NCI-H748 (cell line): ENCODE measurements around the gene UPK3B.
"Not testable (repeated sequence)": the region's sequence is repeated elsewhere in the genome, so short reads cannot be mapped to it uniquely, and the experiment has no call there.

ENCODE experiments used
- DNase-seq: peaks from one replicate; lab custom pipeline; 2025; ENCODE audit not compliant: unreplicated experiment; lab: John Stamatoyannopoulos, UW

UPK3B gene

DNA sequence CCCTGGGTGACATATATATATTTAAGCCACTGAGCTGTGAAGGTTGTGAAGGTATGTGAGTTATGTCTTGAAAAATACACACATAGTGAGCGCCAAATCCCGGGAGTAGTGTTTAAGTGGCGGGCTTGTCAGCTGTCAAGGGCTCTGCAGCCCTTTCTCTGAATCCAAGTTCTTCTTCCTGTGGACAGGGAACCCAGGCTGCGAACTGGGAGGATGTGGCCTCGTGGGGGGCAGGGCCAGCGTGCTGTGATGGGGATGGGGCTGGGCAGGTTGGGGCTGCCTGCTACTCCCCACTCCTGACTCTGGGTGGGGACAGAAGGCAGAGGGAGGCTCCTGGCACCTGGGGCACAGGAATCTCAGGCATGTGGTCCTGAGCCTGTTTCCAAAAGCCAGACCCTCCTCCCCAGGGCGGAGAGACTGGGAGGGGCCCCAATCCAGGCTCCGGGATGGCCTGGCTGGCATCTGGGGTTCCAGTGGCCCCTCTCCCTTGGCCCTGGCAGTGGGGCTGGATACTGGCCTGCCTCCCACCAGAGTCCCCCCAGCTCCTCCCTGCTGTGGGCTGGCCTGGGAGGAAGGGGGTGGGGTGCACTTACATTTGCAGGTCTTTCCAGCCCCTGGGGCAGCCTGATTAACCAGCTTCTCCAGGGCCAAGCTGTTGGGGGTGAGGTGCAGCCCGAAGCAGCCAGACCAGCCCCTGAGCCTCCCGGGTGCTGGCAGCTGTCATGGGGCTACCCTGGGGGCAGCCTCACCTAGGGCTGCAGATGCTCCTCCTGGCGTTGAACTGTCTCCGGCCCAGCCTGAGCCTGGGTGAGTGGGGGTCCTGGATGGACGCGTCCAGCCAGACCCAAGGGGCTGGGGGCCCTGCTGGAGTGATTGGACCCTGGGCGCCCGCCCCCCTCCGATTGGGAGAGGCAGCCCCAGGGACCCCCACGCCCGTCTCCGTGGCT lies at the start of gene UPK3B:
Gene UPK3B (plus strand): TSS at position 622 of the 947 bp plus-strand sequence. CDS start 101 bp downstream, at position 723.
- DNase-seq = no peak

DNA sequence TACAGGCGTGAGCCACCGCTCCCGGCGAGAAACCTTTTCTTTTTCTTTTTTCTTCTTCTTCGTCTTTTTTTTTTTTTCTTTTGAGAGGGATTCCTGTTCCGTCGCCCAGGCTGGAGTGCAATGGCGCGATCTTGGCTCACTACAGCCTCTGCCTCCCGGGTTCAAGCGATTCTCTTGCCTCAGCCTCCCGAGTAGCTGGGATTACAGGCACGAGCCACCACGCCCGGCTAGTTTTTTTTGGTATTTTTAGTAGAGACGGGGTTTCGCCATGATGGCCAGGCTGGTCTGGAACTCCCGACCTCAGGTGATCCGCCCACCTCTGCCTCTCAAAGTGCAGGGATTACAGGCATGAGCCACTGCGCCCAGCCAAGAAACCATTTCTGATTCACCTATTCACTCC lies 49.6 kb upstream of the UPK3B start:
- not testable (repeated sequence) for DNase-seq

DNA sequence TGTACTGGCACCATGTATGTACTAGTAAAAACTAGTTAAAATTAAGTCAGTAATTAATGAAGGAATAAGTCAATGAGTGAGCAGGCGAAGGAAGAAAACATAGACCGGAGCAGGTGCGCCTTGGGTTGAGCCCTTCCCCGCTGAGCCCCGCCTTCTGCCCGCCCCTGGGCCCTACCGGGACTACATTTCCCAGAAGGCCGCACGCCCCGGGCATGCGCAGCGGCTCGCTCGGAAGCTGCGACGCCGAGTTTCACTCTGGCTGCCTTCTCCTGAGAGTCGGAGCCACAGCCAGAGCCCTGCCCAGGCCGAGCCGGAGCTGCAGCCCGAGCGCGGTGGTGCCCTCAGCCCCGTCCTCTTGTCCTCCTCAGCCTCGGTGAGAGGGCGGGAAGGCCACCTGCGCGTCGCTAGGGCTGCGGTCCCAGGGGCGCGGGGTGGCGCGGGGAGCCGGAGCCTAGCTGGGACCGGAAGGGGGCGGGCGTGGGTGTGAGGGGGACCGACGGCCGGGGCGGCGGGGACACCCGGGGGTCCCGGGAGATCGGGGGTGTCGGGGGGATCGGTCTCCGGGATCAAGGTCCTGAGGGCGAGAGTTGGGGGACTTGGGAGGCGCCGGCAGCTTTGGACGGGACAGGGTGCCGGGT lies 48.8 kb upstream of the UPK3B start, which contains the start of gene DTX2:
Gene DTX2 (plus strand): TSS at position 246 of the 638 bp plus-strand sequence. CDS start 18,801 bp downstream, outside the sequence.
- not testable (repeated sequence) for DNase-seq

DNA sequence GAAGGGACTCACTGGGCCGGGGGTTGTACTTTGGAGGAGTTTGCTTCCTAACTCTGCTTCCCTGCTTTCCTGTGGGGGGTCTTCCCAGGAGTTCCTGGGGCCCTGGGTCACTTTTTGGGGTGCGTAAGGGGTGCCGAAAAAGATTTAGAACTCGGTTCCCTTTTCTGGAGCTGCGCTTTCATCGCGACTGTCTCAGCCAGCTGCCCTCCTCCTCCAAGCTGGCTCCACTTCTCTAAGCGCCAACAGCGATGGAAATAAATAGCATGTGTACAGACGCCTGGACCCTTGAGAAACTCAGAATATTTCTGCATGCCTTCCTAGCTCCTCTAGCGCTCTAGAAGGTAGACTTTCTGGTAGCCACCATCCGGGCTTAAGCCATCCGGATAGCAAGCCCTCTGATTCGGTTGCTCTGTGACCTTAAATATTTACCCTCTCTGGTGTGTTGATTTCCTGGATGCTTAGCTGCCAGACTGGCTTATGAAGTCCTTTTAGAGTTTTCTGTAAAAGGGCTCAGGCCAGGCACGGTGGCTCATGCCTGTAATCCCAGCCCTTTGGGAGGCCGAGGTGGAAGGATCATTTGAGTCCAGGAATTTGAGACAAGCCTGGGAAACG lies 48.0 kb upstream of the UPK3B start:
- not testable (repeated sequence) for DNase-seq

DNA sequence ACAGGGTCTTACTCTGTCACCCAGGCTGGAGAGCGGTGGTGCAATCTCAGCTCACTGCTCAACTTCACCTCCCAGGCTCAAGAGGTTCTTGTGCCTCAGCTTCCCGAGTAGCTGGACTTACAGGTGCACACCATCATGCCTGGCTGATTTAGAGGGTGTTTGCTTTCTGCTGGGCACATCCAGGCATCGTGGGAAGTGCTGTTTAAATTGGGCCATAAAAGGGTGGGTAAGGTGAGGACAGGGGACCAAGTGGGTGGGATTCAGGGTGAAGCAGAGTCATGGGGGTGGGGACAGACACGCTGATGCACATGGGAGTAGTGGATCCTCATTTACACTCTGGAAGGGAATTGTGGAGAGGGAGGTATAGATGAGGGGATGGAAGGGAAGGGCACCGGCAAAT lies 45.4 kb upstream of the UPK3B start:
- not testable (repeated sequence) for DNase-seq

DNA sequence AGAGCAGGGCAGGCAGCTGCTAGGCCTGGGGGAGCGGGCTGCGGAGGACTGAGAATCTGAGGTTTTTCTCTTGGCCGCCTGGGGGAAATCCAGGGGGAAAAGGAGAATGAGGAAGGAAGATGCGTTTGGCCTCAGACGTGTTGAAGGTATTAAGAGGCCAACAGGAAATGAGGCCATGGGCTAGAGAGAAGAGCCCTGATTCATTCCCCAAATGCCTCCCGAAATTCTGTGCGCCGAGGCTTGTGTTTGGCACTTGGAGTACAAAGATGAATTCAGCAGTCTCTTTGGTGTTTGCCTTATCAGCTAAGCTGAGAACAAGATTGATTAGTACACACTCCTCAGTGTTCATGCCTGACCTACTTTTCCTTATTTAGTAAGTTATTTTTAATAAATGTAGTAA lies 44.4 kb upstream of the UPK3B start:
- not testable (repeated sequence) for DNase-seq

DNA sequence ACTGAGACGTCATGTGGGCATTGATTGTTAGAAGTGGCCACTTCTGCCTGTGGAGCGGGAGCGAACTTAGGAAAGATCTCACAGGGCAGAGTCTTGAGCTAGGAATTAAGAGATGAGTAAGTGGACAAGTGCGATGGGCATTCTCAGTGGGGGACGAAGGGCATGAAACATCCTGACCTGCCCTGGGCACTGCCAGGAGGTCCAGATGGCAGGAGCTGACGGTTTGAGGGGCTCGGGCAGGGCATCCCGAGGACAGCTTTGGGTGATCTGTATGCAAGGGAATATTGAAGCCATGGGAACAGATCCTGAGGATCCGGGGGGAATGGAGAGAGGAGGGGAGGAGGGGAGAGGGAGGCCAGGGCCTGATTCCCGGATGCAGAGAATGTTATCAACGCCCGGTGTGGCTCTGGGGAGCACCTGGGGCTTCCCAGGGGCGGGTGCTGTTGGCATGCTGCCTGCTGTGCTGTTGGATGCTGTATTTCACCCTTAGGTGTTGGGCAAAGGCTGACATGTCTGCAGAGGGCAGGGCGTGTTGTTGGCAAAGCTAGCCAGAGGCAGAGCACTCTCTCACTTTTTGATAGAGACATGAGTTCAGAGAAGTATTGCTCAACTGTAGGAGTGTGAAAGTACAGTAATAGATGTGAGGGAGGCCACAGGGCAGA lies 42.5 kb upstream of the UPK3B start:
- not testable (repeated sequence) for DNase-seq

DNA sequence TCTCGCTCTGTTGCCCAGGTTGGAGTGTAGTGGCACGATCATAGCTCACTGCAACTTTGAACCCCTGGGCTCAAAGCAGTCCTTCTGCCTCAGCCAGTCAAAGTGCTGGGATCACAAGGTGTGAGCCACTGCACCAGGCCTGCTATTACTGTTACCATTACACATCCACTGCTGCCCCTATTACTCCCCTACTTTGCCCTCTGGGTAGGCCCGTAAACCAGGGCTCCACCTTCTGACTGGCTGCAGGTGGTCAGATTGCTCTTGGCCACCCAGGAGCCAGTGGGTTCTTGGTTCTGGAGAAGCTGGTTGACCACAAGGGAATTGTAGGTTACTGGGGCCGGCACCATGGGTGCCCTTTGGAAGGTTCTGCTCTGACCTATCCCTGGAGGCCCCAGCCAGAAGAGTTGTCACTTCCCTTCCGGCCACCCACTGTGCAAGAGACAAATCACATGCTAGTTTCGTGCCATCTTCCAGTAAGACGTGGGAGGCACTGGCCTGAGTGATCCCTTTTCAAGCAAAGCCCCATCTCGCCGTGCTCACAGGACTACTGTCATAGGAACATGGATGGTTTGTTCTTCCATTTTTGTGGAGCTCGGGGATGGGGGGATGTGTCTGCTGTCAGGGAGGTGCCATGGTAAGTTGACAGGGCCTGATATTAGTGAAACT lies 38.7 kb upstream of the UPK3B start:
- DNase-seq = not testable (repeated sequence)

DNA sequence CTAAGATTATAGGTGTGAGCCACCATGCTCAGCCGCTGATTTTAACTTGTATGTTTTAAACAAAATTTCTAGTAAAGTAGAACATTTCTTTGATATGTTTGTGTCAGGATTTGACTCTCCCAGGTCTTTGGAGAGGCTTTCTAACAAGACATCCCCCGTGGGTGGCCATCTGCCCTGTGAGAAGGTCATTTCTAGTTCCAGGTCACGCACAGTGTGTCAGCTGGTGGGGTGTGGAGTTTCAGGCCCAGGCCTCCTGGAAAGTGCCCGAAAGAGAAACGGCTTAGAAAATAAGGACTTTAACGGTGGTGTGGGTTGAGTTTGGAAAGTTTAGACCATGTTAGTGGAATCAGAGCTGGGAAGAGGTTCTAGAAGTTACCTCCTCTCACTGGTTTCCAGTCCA lies 37.3 kb upstream of the UPK3B start:
- DNase-seq = not testable (repeated sequence)

DNA sequence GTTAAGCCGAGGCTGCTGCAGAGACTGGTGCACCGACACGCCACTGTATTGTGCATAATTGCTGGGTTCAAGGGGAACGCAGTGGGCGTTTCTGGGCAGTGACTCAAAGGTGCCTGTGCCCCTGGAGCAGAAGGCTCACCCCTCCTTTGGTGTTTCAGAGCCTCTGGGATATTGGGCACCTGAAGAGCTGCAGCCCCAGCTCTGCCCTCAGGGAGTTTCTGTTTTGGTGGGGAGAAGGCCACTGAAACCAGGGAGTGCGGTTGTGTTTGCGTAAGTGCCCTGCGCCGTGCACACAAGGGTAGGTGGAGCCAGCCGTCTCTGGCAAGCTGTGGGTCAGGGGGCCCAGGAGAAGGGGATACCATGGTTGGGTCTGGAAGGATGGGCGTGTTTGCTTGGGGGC lies 34.1 kb upstream of the UPK3B start:
- not testable (repeated sequence) for DNase-seq

DNA sequence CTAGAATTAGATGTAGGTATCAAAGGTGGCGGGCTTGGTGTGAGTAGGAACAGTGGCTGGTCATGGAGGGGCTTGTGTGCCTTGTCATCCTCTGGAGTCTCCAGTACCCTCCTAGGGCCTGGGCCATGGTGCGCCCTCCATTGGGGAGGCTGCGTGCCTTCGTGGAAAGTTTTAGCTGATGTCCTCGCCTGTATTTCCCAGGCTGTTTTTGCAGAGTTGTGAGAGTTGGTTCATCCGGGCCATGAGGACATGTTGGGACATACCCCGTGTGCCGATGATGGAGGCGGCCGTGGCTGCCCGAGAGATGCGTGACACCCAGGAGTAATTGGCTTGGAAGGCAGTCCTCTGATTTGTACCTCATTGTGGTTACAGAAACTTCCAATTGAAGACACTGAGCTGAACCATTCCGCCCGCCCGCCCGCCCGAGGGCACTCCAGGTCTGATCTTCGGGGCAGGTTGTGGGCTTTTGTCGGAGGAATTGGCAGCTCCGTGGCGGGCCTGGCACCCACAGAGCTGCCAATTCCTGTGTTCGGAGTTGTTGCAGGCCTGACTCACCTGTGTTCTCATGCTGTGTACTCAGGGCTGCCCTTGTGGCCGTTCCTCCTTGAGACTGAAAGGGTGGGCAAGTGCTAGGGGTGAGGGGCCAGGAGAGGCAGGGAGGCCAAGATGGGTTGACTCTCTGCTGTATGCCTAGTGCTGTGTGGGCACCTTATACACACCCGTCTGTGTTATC lies 33.4 kb upstream of the UPK3B start:
- not testable (repeated sequence) for DNase-seq

DNA sequence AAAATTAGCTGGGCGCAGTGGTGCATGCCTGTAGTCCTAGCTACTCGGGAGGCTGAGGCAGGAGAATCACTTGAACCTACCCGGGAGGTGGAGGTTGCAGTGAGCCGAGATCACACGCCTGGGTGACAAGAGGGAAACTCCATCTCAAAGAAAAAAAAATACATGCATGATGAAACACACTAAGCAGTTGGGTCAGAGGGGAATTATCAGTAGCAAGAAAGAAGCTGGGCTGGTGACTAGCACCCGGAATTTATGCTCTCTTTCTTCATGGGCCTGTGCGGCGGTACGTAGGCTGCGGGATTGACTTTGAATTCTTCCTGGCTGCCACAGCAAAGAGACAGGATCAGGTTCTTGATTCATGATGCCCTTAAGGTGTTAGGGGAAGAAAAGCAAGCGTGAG lies 30.7 kb upstream of the UPK3B start:
- DNase-seq = not testable (repeated sequence)

DNA sequence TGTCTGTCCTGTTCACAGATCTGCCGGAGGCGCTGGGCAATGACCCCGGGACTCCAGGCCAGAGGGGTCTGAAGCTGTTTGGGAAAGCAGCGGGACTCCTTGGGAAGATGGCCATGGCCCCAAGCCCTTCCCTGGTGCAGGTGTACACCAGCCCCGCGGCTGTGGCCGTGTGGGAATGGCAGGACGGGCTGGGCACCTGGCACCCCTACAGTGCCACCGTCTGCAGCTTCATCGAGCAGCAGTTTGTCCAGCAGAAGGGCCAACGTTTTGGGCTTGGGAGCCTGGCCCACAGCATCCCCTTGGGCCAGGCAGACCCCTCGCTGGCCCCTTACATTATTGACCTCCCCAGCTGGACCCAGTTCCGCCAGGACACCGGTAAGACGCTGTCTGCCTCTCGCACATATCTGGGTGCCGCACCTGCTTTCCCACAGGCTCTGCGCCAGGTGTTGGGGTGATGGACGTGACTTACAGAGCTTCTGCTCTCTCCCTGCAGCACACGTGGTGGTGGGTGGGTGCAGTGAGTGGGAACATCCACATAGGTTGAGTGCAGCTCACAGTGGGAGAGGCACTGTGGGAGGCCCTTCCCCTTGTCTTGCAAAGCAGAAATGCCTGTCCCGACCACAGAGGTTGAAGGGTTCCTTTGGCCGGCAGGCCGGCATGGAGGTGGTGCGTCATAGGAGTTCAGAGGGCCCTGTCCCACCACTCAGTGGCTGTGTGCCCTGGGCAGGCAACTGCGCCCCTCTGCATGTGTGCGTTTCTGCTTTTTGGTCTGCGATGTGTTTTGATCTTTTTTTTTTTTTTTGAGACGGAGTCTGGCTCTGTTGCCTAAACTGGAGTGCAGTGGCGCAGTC lies 29.7 kb upstream of the UPK3B start:
- not testable (repeated sequence) for DNase-seq

DNA sequence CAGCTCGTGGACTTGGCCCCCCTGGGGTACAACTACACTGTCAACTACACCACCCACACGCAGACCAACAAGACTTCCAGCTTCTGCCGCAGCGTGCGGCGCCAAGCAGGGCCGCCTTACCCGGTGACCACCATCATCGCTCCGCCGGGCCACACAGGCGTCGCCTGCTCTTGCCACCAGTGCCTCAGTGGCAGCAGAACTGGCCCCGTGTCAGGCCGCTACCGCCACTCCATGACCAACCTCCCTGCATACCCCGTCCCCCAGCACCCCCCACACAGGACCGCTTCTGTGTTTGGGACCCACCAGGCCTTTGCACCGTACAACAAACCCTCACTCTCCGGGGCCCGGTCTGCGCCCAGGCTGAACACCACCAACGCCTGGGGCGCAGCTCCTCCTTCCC lies 27.7 kb upstream of the UPK3B start:
- DNase-seq = not testable (repeated sequence)

DNA sequence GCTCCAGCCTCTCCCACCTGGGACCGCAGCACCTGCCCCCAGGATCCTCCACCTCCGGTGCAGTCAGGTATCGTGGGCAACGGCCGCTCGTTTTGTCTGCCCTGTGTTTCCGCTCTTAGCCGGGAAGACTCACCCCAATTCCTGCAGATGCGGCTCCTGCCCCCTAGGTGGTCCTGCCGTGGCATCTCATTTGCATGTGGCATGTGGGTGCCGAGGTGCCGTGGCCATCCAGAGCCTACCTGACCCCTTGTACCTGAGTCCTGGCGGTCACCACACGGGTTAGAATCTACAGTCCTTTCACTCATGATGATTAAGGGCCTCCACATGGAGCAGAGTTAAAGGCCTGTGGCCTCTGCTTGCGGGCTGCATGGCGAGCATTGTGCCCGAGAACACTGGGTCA lies 27.3 kb upstream of the UPK3B start:
- DNase-seq = not testable (repeated sequence)

DNA sequence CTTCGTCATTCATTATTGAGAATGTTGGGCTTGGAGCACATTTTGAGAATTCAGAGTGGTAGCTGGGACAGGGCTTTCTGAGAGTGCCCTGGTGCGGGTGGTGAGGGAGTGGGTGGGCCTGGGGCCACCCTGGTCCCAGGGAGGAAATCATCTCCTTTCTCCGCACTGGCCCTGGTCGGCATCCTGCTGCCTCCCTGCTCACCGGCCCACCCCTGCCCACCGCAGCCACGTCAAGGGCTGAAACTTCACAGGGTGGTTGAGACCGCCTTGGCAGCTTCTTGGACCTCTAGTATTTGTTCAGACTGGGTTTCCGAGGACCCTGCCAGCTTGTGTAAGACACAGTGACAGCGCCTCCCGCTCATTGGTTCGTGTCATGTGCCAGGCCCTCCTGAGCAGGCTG lies 25.9 kb upstream of the UPK3B start:
- DNase-seq = not testable (repeated sequence)

DNA sequence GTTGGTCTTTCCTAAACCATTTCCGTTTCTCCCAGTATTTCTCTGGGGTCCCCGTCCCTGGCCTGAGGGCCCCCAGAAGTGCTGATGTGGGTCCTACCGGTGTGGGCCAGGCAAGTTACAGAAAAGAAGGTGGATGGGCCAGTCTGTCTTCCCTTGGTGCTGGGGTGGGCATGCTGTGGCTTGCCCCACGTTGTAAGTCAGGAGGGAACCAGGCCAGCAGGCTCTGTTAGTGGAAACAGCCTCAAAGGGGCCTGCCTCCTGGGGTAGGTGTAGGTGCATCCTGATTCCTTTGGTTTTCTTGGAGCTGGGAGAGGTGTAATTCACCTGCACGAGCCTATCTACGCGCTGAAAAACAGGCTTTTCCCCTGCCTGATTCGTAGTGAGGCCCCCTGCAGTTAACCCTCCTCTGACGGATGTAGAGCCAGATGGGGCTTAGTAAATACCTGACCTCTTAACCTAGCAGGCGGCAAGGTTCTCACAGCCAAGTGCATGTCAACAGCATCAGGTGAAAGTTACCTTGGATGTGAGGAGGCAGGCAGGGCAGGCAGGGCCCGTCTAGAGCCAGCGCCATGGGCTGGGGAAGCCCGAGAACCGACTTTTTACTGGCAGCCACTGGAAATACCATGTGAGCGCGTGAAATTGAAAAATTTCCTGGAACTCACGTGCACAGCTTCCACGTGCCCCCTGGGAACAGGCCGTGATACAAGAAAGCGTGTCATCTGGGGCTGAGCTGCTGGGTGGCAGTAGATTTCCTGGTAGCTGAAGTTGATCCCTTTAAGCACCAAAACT lies 24.3 kb upstream of the UPK3B start:
- DNase-seq = not testable (repeated sequence)

DNA sequence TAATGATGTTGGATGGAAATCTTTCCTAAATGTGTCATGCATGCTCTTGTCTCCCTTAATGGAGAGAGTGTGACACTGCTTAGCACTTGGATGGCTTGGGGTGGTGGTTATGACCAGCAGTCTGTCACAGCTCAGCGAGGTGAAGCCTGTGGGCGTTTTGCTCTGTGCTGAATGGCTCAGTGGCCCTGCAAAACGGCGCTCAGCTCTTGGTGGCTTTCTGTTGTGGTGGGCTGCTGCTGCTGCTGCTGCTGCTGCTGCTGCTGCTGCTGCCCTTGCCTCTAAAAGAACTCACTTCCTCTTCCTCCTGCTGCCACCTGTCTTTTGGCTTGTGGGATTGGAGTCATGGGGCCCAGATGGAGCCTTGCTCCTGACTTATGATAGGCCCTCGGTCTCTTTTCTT lies 23.7 kb upstream of the UPK3B start:
- not testable (repeated sequence) for DNase-seq
